Stomach (tissue), 9 donors: Measurements from ENCODE around the gene YOD1. TPM values are rescaled to one million over a fixed set of nuclear protein-coding genes. Genes with fewer than 3 reads are reported as not detected.

Experiments used
- DNase-seq, 2 donors: peaks; one replicate each; pipeline versions ENCODE4 v3.0.0 to v3.0.0-alpha.2; 2013 to 2019
- H3K27ac ChIP-seq, 5 donors: fragments of 200-600 bp in 4 of 5; sonication (generic) in 4 of 5; one replicate each; pipeline ENCODE4 v1.5.1; 2013 to 2019; ENCODE audit warnings: mild to moderate bottlenecking in 1 of 5, moderate library complexity in 1 of 5
- H3K27me3 ChIP-seq, 3 donors: fragments of 200-600 bp; sonication (generic); one replicate each; pipeline ENCODE4 v1.5.1; 2017 to 2019; ENCODE audit warnings: mixed run types in 1 of 3
- H3K36me3 ChIP-seq, 4 donors: fragments of 200-600 bp; sonication (generic); 1 replicate in 3 of 4; 2 replicates in 1 of 4; pipeline ENCODE4 v1.5.1; 2016 to 2019
- H3K4me1 ChIP-seq, 4 donors: fragments of 200-600 bp; sonication (generic); one replicate each; pipeline ENCODE4 v1.5.1; 2016 to 2019
- H3K4me3 ChIP-seq, 4 donors: fragments of 200-600 bp; sonication (generic) in 3 of 4; one replicate each; pipeline ENCODE4 v1.5.1; 2016 to 2019; ENCODE audit warnings: mild to moderate bottlenecking in 1 of 4
- H3K9me3 ChIP-seq, 4 donors: fragments of 200-600 bp; sonication (generic); one replicate each; pipeline ENCODE4 v1.5.1; 2016 to 2019
- EP300 ChIP-seq: sonication (generic); formaldehyde crosslinking; IDR thresholded peaks from one replicate; pipeline ENCODE4 v1.6.1; 2017; ENCODE audit warnings: antibody characterized with exemption
- POLR2A ChIP-seq, 4 donors: fragments of 450-650 bp; IDR thresholded peaks; one replicate each; pipeline ENCODE4 v1.6.1; 2016; ENCODE audit warnings: antibody characterized with exemption in 4 of 4, control low read depth in 2 of 4, mild to moderate bottlenecking in 1 of 4, moderate library complexity in 1 of 4
- POLR2AphosphoS5 ChIP-seq, 3 donors: sonication (generic); formaldehyde crosslinking; IDR thresholded peaks; one replicate each; pipeline ENCODE4 v1.6.1; 2016; ENCODE audit warnings: antibody characterized with exemption in 3 of 3
- WGBS, 5 donors: extraction: QIAGEN DNeasy Blood & Tissue Kit in 3 of 5; methylation state at CpG; one replicate each; pipeline versions ENCODE4 v1.1.5 to v1.1.7; 2013 to 2018; 5-methylcytosine and 5-hydroxymethylcytosine counted together
- intact Hi-C: fragments of 100-400 bp; cut with DNase I; formaldehyde crosslinking; loops from one replicate; pipeline ENCODE4 v1.15.1; 2023; ENCODE audit warnings: low total_unique reads
- polyA plus RNA-seq, 3 donors: library from polyadenylated mRNA; stranded (reverse); fragments of 200-250 nt; gene quantifications; one replicate each; pipeline ENCODE4 v1.2.3, GENCODE V29; 2013
- total RNA-seq, 5 donors: library from RNA; depleted of rRNA; stranded (reverse); fragments of >200 nt; gene quantifications; one replicate each; pipeline versions ENCODE4 v1.1.0 to v1.2.3, GENCODE V29; 2014 to 2016
- TF ChIP-seq, protein P1 (sequence below), 7 experiments: fragments of 450-650 bp in 4 of 7; fragments of 200-600 bp in 3 of 7; sonication (generic) in 3 of 7; IDR thresholded peaks; one replicate each; pipeline ENCODE4 v1.5.1; 2016 to 2019; ENCODE audit warnings: antibody characterized with exemption in 7 of 7, control low read depth in 2 of 7, mild to moderate bottlenecking in 1 of 7
- donor health status: healthy with polysubstance abuse.
- donor health status: Bipolar disorder and iron deficiency.
- donor health status: healthy.

Gene YOD1
- total and polyA plus RNA-seq, 8 donors = 1.5 to 47.9 (median 4.8) TPM

DNA sequence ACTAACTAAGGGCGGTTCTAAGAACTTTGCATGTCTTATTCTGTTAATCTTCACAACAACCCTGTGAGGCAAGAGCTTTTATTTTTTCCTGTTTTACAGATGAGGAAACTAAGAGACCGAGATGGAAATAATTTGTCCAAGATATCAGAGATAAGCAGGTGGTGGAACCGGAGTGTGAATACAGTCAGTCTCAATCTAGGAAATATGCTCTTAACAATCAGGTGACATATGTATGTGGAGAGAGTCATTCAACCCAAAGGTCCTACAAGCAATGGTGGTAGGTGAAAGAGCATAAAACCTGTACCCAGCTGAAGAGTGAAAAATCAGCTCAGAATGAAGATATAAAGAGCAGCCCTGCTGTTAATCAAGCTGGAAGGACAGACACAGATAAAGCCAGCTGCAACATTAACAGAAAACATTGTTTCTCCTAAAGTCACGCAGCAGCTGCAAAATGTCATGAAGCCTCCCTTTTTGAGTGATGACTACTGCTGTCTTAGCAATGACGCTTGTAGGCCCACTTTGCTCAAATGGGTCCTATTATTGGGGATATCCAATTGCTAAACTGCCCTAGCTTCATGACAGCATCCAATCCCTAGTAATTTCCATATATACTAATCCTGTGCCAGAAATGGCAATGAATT is 50.2 kb downstream of the YOD1 start:
- Histone ChIP-seq H3K27ac (peak overlapping the region in 3 of 5 donors; percentile 19 to 94 (median 32)), H3K27me3 (no peaks in the 10 kb centered on the region), H3K4me3 (no peak overlapping the region), H3K9me3 (no peaks in the 10 kb centered on the region), H3K4me1 (peaks cover 28 to 43% (median 36%) of the 10 kb centered on the region in 4 donors), H3K36me3 (no peaks in the 10 kb centered on the region)
- DNase-seq = peak in 1 of 2 donors; percentile 55
- 59 to 69% (median 59%) methylated on average over 5 of the region's 5 CpGs for WGBS, 5 donors
- intact Hi-C loops = no loop called here
- TF ChIP-seq POLR2A (IDR thresholded peaks at IDR 0.05) = no peak
- TF ChIP-seq POLR2AphosphoS5 (IDR thresholded peaks at IDR 0.05) = peak in 2 of 3 donors; percentile 35 to 37

DNA sequence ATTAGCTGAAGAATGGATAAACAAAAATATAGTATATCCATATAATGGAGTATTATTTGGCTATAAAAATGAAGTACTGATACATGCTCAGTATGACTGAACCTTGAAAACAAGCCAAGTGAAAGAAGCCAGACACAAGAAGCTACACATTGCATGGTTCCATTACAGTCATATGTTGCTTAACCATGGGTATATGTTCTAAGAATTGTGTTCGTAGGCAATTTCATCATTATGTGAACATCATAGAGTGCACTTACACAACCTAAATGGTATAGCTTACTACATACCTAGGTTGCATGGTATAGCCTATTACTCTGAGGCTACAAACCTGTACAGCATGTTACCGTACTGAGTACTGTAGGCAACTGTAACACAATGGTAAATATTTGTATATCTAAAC is 52.2 kb downstream of the YOD1 start:
- intact Hi-C loops = no loop called here
- Histone ChIP-seq H3K27me3 (no peaks in the 10 kb centered on the region), H3K27ac (no peak overlapping the region), H3K4me1 (peaks cover 19 to 23% (median 20%) of the 10 kb centered on the region in 4 donors), H3K36me3 (no peaks in the 10 kb centered on the region), H3K9me3 (no peaks in the 10 kb centered on the region), H3K4me3 (no peak overlapping the region)
- TF ChIP-seq EP300 (no peak), POLR2A (IDR thresholded peaks at IDR 0.05) (no peak), POLR2AphosphoS5 (IDR thresholded peaks at IDR 0.05) (no peak)
- TF ChIP-seq, protein P1, sequence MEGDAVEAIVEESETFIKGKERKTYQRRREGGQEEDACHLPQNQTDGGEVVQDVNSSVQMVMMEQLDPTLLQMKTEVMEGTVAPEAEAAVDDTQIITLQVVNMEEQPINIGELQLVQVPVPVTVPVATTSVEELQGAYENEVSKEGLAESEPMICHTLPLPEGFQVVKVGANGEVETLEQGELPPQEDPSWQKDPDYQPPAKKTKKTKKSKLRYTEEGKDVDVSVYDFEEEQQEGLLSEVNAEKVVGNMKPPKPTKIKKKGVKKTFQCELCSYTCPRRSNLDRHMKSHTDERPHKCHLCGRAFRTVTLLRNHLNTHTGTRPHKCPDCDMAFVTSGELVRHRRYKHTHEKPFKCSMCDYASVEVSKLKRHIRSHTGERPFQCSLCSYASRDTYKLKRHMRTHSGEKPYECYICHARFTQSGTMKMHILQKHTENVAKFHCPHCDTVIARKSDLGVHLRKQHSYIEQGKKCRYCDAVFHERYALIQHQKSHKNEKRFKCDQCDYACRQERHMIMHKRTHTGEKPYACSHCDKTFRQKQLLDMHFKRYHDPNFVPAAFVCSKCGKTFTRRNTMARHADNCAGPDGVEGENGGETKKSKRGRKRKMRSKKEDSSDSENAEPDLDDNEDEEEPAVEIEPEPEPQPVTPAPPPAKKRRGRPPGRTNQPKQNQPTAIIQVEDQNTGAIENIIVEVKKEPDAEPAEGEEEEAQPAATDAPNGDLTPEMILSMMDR (IDR thresholded peaks at IDR 0.05) = no peak
- DNase-seq = no peak
- WGBS, 5 donors = 64 to 86% (median 82%) methylated on average over 2 of the region's 2 CpGs

Other genes starting within 250 kb of the YOD1 start
- gene IL20, start 185.6 kb downstream of the YOD1 start, total RNA-seq = not detected
- gene IL20, start 185.6 kb downstream of the YOD1 start, polyA plus RNA-seq = under 1 TPM in 1 of 3 donors, not detected in 2; 0.13 TPM
- not detected for gene IL24, start 153.8 kb downstream of the YOD1 start, total RNA-seq
- under 1 TPM in 1 of 3 donors, not detected in 2; 1.00 TPM for gene IL24, start 153.8 kb downstream of the YOD1 start, polyA plus RNA-seq
- 1 to 10 TPM in 3 of 5 donors, not detected in 2; 4.5 to 6.6 (median 5.2) TPM for gene FCMR, start 129.3 kb downstream of the YOD1 start, total RNA-seq
- 1 to 10 TPM; 3.3 to 6.7 (median 3.7) TPM for gene FCMR, start 129.3 kb downstream of the YOD1 start, polyA plus RNA-seq
- gene PIGR, start 104.7 kb downstream of the YOD1 start, total RNA-seq = 1,000 to 10,000 TPM in 2 of 5 donors, 100 to 1,000 TPM in 2, 10 to 100 TPM in 1; 72.7 to 3,112 (median 316) TPM
- 100 to 1,000 TPM in 2 of 3 donors, 1 to 10 TPM in 1; 6.3 to 176 (median 150) TPM for gene PIGR, start 104.7 kb downstream of the YOD1 start, polyA plus RNA-seq
- under 1 TPM in 2 of 5 donors, not detected in 3; 0.37 to 0.58 TPM for gene FCAMR, start 80.7 kb downstream of the YOD1 start, total RNA-seq
- under 1 TPM in 1 of 3 donors, not detected in 2; 0.30 TPM for gene FCAMR, start 80.7 kb downstream of the YOD1 start, polyA plus RNA-seq
- 10 to 100 TPM; 18.0 to 91.7 (median 59.5) TPM for gene C1orf116, start 18.5 kb downstream of the YOD1 start, total RNA-seq
- gene C1orf116, start 18.5 kb downstream of the YOD1 start, polyA plus RNA-seq = 10 to 100 TPM; 17.1 to 50.4 (median 29.7) TPM
- gene PFKFB2, start 2.1 kb upstream of the YOD1 start, total RNA-seq = 10 to 100 TPM in 4 of 5 donors, 1 to 10 TPM in 1; 2.3 to 97.3 (median 29.1) TPM
- gene PFKFB2, start 2.1 kb upstream of the YOD1 start, polyA plus RNA-seq = 1 to 10 TPM; 5.1 to 9.3 (median 6.7) TPM
- gene C4BPB, start 37.7 kb upstream of the YOD1 start, total RNA-seq = 1 to 10 TPM in 2 of 5 donors, not detected in 3; 3.5 to 6.2 TPM
- gene C4BPB, start 37.7 kb upstream of the YOD1 start, polyA plus RNA-seq = 10 to 100 TPM in 2 of 3 donors, 1 to 10 TPM in 1; 8.5 to 18.9 (median 14.8) TPM
- gene C4BPA, start 53.0 kb upstream of the YOD1 start, total RNA-seq = 10 to 100 TPM in 1 of 5 donors, not detected in 4; 24.6 TPM
- gene C4BPA, start 53.0 kb upstream of the YOD1 start, polyA plus RNA-seq = 1 to 10 TPM in 2 of 3 donors, not detected in 1; 1.2 to 2.5 TPM